Fibroblast of lung (primary cell): ENCODE measurements around the gene WDR45B.

ENCODE experiments used
- EZH2 ChIP-seq: IDR thresholded peaks from 2 replicates; pipeline ENCODE4 v1.5.1; 2012; ENCODE audit warnings: low read length, control low read depth, mild to moderate bottlenecking; ENCODE audit errors: missing control alignments
- TF ChIP-seq, protein P1 (sequence below), 2 donors: IDR thresholded peaks in 1 of 2; conservative IDR thresholded peaks in 1 of 2; 1 replicate in 1 of 2; 2 replicates in 1 of 2; pipeline ENCODE4 v1.5.1; 2011 to 2012; ENCODE audit warnings: low read length in 2 of 2, control low read depth in 1 of 2, inconsistent platforms in 1 of 2, low read depth in 1 of 2, mild to moderate bottlenecking in 1 of 2

GRCh38 chr17:82633343-82633742, 14.9 kb downstream of the WDR45B start:
- TF ChIP-seq, protein P1, sequence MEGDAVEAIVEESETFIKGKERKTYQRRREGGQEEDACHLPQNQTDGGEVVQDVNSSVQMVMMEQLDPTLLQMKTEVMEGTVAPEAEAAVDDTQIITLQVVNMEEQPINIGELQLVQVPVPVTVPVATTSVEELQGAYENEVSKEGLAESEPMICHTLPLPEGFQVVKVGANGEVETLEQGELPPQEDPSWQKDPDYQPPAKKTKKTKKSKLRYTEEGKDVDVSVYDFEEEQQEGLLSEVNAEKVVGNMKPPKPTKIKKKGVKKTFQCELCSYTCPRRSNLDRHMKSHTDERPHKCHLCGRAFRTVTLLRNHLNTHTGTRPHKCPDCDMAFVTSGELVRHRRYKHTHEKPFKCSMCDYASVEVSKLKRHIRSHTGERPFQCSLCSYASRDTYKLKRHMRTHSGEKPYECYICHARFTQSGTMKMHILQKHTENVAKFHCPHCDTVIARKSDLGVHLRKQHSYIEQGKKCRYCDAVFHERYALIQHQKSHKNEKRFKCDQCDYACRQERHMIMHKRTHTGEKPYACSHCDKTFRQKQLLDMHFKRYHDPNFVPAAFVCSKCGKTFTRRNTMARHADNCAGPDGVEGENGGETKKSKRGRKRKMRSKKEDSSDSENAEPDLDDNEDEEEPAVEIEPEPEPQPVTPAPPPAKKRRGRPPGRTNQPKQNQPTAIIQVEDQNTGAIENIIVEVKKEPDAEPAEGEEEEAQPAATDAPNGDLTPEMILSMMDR (conservative IDR thresholded peaks at IDR 0.05 in 1 of 2, IDR thresholded peaks at IDR 0.05 in 1 of 2; ENCODE audit: low read depth in 1 of 2, low read length in 2 of 2) = no peak
- no peak for TF ChIP-seq EZH2
